Mucosa of descending colon (tissue), 3 donors: ENCODE data around the gene PIGV. TPM values are rescaled to one million over a fixed set of nuclear protein-coding genes. Genes with fewer than 3 reads are reported as not detected.
"Not testable (repeated sequence)": the region's sequence is repeated elsewhere in the genome, so short reads cannot be mapped to it uniquely, and the experiment has no call there.

Experiments
- ATAC-seq: fragments of 200-7000 bp; cut with Tn5 transposase; one replicate; pipeline ENCODE4 v1.9.1; 2020; ENCODE audit warnings: mild to moderate bottlenecking, moderate library complexity
- DNase-seq, 3 donors: peaks; one replicate each; pipeline ENCODE4 v3.0.0-alpha.2; 2020
- H3K36me3 ChIP-seq: fragments of 200-600 bp; one replicate; pipeline ENCODE4 v1.8.0; 2021; ENCODE audit warnings: low read depth, mild to moderate bottlenecking
- H3K4me1 ChIP-seq: fragments of 200-600 bp; one replicate; pipeline ENCODE4 v1.8.0; 2021; ENCODE audit warnings: low read depth, mild to moderate bottlenecking
- H3K4me3 ChIP-seq: fragments of 200-600 bp; one replicate; pipeline ENCODE4 v1.8.0; 2021; ENCODE audit warnings: mild to moderate bottlenecking
- H3K9me3 ChIP-seq: fragments of 200-600 bp; one replicate; pipeline ENCODE4 v1.8.0; 2021; ENCODE audit warnings: mild to moderate bottlenecking
- intact Hi-C, 2 donors: fragments of 100-400 bp; cut with DNase I in 1 of 2; cut with micrococcal nuclease in 1 of 2; formaldehyde crosslinking; loops; one replicate each; pipeline versions ENCODE4 v1.11.0 to v1.11.1; 2022; cut with DNase I, micrococcal nuclease
- total RNA-seq, 3 donors: library from RNA; stranded (reverse); fragmentation: NEBNext Ultra II Directional in 2 of 3; extraction: Animal tissue kit (Norgen Biotek cat#: 25700) in 2 of 3; gene quantifications; one replicate each; pipeline versions ENCODE4 v1.2.1 to v1.2.4, GENCODE V29; 2021 to 2023
- TF ChIP-seq, protein P1 (sequence below): fragments of 200-600 bp; IDR thresholded peaks from one replicate; pipeline ENCODE4 v1.8.0; 2022; ENCODE audit warnings: antibody characterized with exemption, mild to moderate bottlenecking
- donor health status: DM: no; HTN: no; CAD: no; lungs with moderate emphysema.
- donor health status: DM: no; HTN: no; CAD: no.
- donor health status: DM: no; HTN: yes; CAD: no.

PIGV gene
- total RNA-seq, 3 donors from 2014 or later = 16.5 to 22.3 (median 17.5) TPM

DNA sequence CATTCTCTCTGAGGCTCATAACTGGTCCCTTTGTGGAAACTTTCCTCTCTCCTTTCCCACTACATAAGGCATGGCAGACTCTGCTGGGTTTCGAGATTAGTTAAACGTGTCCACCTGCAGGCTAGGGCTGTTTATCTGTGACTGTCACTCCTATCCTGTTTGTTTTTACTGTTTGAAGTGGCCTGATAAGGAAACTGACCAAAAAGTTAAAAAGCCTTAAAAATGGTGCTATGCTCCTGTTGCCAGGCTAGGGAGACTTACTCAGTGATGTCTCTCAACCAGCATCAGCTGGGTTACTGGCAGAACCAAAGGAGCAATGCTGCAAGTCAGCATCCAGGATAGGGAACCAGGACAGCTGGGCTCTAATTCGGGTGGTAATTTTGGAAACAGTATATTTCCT lies 3.9 kb downstream of the PIGV start:
- ATAC-seq = no peak
- DNase-seq = no peak
- peaks cover 11% of the 10 kb centered on the region for H3K4me1 ChIP-seq
- no peak overlapping the region for H3K4me3 ChIP-seq
- intact Hi-C loops = loop anchor here (5.0 kb wide), 2 partner anchors 179 to 189 kb away; no protein-coding TSS in a partner anchor
- TF ChIP-seq, protein P1, sequence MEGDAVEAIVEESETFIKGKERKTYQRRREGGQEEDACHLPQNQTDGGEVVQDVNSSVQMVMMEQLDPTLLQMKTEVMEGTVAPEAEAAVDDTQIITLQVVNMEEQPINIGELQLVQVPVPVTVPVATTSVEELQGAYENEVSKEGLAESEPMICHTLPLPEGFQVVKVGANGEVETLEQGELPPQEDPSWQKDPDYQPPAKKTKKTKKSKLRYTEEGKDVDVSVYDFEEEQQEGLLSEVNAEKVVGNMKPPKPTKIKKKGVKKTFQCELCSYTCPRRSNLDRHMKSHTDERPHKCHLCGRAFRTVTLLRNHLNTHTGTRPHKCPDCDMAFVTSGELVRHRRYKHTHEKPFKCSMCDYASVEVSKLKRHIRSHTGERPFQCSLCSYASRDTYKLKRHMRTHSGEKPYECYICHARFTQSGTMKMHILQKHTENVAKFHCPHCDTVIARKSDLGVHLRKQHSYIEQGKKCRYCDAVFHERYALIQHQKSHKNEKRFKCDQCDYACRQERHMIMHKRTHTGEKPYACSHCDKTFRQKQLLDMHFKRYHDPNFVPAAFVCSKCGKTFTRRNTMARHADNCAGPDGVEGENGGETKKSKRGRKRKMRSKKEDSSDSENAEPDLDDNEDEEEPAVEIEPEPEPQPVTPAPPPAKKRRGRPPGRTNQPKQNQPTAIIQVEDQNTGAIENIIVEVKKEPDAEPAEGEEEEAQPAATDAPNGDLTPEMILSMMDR = no peak
- H3K36me3 ChIP-seq = no peaks in the 10 kb centered on the region
- no peaks in the 10 kb centered on the region for H3K9me3 ChIP-seq

DNA sequence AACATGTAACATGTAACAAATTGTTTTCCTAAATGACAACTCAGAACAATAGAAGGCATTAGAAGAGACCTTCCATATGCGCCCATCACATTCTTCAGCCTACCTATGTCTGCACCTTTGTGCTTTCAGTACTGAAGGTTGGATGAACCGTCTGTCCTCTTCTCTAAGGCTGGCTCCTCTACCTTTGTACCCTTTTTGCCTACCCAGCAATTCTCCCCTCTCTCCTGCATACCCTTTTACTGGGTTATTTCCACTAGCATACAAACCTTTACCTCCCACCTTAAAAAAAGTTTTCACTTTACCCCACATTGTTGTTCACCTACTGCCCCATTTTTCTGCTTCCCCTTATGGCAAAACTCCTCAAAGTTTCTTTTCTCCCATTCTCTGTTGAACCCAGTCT lies 5.2 kb downstream of the PIGV start:
- H3K9me3 ChIP-seq = no peaks in the 10 kb centered on the region
- no peak overlapping the region for H3K4me3 ChIP-seq
- no peak for ATAC-seq
- H3K36me3 ChIP-seq = no peaks in the 10 kb centered on the region
- no peak for DNase-seq
- H3K4me1 ChIP-seq = peaks cover 6% of the 10 kb centered on the region
- intact Hi-C loops = loop anchor here (5.0 kb wide), 2 partner anchors 181 to 191 kb away; no protein-coding TSS in a partner anchor
- TF ChIP-seq, protein P1 = no peak

DNA sequence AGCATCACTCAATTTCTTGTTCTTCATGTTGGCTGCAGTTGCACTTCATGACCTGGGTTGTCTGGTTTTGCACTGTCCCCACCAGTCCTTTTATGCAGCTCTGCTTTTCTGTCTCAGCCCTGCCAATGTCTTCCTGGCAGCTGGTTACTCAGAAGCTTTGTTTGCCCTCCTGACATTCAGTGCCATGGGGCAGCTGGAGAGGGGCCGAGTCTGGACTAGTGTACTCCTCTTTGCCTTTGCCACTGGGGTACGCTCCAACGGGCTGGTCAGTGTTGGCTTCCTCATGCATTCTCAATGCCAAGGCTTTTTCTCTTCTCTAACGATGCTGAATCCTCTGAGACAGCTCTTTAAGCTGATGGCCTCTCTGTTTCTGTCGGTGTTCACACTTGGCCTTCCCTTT lies 6.6 kb downstream of the PIGV start:
- intact Hi-C loops = loop anchor here (5.0 kb wide), 2 partner anchors 182 to 192 kb away; no protein-coding TSS in a partner anchor
- Histone ChIP-seq H3K36me3 (no peaks in the 10 kb centered on the region), H3K4me3 (no peak overlapping the region), H3K4me1 (no peaks in the 10 kb centered on the region), H3K9me3 (no peaks in the 10 kb centered on the region)
- no peak for DNase-seq
- ATAC-seq = no peak
- TF ChIP-seq, protein P1 = no peak

DNA sequence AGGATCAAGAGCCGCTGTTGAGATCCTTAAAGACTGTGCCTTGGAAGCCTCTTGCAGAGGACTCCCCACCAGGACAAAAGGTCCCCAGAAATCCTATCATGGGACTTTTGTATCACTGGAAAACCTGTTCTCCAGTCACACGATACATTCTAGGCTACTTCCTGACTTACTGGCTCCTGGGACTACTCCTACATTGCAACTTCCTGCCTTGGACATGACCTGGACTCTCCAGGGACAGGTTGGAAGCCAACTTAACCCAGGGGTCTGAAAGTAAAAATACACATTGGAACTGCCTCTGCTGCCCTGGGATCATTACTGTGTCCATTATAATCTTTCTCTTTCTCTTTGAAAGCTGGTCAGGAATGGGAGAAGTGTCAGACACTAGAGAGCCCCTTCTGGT lies 9.9 kb downstream of the PIGV start:
- intact Hi-C loops = no loop called here
- H3K36me3 ChIP-seq = no peaks in the 10 kb centered on the region
- TF ChIP-seq, protein P1 = no peak
- H3K4me1 ChIP-seq = peaks cover 8% of the 10 kb centered on the region
- DNase-seq (no peak), ATAC-seq (no peak)
- H3K9me3 ChIP-seq = no peaks in the 10 kb centered on the region
- no peak overlapping the region for H3K4me3 ChIP-seq

DNA sequence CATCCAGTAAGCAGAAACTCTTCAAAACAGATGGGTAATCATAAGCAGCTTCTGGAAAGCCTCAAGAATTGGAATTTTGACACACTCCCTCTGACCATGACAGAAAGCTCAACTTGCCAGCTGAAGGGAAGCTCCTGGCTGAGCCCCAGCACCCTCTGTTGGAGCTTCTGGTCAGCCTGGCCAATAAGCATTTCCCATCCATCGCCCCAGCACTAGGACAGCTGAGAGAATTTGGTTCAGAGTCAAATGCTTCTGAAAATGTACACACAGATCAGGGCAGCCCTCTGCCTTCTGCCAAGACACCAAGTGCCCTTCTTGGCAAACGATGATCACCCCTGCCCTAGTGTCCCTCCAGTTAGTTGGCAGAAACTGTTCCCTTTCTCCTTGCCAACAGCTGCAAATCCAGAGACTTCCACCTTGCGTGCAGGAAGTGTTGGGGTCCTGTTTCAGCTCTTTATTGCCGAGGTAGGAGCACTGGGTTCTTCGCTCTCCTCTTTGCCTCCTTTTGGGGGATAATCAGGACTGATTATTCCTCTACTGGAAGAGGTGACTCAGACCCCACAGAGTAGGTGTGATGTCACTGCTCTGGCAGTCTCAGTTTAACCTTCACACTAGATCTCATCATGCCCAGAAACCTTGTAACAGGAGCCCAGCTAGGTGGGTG lies 11.9 kb downstream of the PIGV start:
- Histone ChIP-seq H3K36me3 (no peaks in the 10 kb centered on the region), H3K9me3 (no peaks in the 10 kb centered on the region), H3K4me1 (peaks cover 8% of the 10 kb centered on the region), H3K4me3 (no peak overlapping the region)
- intact Hi-C loops = no loop called here
- ATAC-seq (peak; percentile 66), DNase-seq (peak in 1 of 3 donors; percentile 30)
- TF ChIP-seq, protein P1 = no peak

DNA sequence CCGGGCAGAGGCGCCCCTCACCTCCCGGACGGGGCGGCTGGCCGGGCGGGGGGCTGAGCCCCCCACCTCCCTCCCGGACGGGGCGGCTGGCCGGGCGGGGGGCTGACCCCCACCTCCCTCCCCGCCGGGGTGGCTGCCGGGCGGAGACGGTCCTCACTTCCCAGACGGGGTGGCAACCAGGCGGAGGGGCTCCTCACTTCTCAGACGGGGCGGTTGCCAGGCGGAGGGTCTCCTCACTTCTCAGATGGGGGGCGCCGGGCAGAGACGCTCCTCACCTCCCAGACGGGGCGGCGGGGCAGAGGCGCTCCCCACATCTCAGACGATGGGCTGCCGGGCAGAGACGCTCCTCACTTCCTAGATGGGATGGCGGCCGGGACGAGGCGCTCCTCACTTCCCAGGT lies 16.2 kb downstream of the PIGV start:
- H3K4me1 ChIP-seq, ATAC-seq, H3K9me3 ChIP-seq, H3K36me3 ChIP-seq, intact Hi-C loops, H3K4me3 ChIP-seq: not testable (repeated sequence)
- DNase-seq = peak in 1 of 3 donors; percentile 5
